GM12892 (cell line): ENCODE data around the gene GRID1.

Experiments
- DNase-seq: peaks from one replicate; pipeline ENCODE4 v3.0.0; 2011; ENCODE audit not compliant: insufficient read length
- FAIRE-seq: peaks from 2 replicates; lab custom pipeline; 2011; peaks lifted over from hg19 to GRCh38; lab: Jason Lieb, UNC
- POLR2A ChIP-seq: IDR thresholded peaks from 2 replicates; pipeline ENCODE4 v1.6.1; 2011; ENCODE audit warnings: low read depth, low read length, control low read depth
- POLR2AphosphoS5 ChIP-seq: IDR thresholded peaks from 2 replicates; pipeline ENCODE4 v1.6.1; 2011; ENCODE audit warnings: low read depth, low read length, control low read depth
- TAF1 ChIP-seq: IDR thresholded peaks from 2 replicates; pipeline ENCODE4 v1.6.1; 2011; ENCODE audit warnings: low read depth, mild to moderate bottlenecking, control low read depth, low read length, borderline replicate concordance

Gene GRID1

GRCh38 chr10:86345859-86346798 is 20.5 kb downstream of the GRID1 start:
- TF ChIP-seq POLR2AphosphoS5, result no peak
- TF ChIP-seq POLR2A, result no peak
- TF ChIP-seq TAF1, result no peak
- DNase-seq (no peak), FAIRE-seq (no peak)

GRCh38 chr10:86345296-86345858 is 21.2 kb downstream of the GRID1 start:
- no peak for DNase-seq
- no peak for TF ChIP-seq POLR2AphosphoS5
- TF ChIP-seq POLR2A, result no peak
- TF ChIP-seq TAF1, result no peak
- FAIRE-seq, result no peak

DNA sequence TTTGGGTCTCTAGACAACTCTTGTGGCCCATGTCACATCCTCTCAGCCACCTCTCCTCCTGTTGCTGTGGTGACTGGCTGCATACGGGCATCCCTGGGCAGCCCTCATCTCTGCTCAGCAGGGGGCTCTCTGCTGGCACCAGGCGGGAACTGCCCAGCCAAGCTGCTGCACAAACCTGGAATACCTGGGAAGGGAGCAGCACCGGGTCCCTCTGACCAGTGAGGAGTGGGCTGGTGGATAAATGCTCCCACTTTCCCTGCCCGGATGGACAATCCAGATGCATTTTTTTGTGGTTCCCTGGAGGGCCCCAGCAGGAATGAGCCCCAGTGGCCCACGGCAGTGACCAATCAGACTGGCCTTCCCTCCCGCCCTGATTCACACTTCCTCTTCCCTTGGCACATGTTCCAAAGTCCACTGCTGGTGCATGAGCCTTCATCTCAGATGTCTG is 21.9 kb downstream of the GRID1 start:
- DNase-seq (no peak), FAIRE-seq (no peak)
- TF ChIP-seq POLR2A (no peak), TAF1 (no peak), POLR2AphosphoS5 (no peak)

DNA sequence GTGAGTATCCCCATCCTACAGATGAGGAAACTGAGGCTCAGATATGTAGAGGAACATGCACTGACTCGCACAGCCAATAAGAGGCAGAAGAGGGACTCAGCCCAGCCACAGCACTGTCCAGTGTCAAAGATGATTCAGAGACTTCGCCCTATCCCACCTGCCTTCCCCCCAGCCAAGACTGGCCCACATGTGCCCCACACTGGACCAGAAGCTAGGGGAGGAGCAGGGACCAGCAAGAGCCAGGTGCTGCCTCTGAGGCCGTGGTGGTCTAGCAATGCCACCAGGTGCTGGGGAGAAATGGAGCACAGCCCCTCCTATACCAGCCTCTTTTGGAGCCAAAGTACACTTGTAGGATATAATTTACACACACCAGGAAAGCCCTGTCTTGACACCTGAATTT is 22.3 kb downstream of the GRID1 start:
- FAIRE-seq (no peak), DNase-seq (no peak)
- TF ChIP-seq POLR2AphosphoS5, result no peak
- TF ChIP-seq TAF1, result no peak
- TF ChIP-seq POLR2A, result no peak

GRCh38 chr10:86343761-86344160 is 22.8 kb downstream of the GRID1 start:
- no peak for DNase-seq
- no peak for FAIRE-seq
- TF ChIP-seq POLR2A (no peak), TAF1 (no peak), POLR2AphosphoS5 (no peak)

DNA sequence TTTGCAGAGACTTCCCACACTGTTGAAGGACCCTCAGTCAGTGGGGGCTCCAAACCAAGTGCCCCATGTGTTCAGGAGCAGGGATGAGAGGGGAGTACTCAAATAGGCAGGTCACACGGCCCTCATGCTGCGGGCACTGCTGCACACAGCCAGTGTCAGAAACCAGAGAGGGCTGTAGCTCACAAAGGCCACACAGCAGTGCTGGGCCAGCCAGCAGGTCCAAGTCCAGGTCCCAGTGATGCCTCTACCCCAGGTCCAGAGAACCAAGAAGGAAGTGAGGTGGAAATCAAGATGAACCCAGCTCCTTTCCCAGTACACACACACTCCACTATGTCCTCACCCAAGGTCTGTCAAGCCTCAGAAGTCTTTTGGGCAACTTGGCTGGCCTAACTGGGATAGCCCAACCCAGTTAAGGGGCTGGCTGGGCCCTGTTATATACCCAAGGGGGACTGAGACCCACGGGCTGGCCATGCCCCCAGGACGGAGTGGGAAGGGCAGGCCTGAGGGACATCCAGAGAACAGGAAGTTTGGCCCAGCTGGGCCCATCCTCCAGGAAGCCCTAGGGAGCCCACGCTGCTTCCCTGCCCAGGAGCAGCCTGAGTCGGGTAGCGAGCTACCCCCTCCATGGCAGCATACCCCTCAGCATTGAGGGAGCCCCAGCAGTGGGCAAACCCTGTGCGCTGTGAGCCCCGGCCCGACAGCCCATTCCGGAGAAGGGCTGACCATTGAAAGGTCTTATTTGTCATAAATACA is 24.3 kb downstream of the GRID1 start:
- no peak for TF ChIP-seq POLR2AphosphoS5
- TF ChIP-seq POLR2A, result no peak
- FAIRE-seq (no peak), DNase-seq (no peak)

- DNase-seq (no peak), FAIRE-seq (no peak)
These were observed 25.2 kb downstream of the GRID1 start for GRCh38 chr10:86341361-86341811.

GRCh38 chr10:86340991-86341260 is 25.7 kb downstream of the GRID1 start:
- no peak for TF ChIP-seq POLR2A
- TF ChIP-seq TAF1, result no peak
- TF ChIP-seq POLR2AphosphoS5, result no peak
- FAIRE-seq (no peak), DNase-seq (no peak)

More at GRCh38 chr10:86341361-86341811, 25.2 kb downstream of the GRID1 start:
- TF ChIP-seq TAF1 (no peak), POLR2AphosphoS5 (no peak), POLR2A (no peak)

DNA sequence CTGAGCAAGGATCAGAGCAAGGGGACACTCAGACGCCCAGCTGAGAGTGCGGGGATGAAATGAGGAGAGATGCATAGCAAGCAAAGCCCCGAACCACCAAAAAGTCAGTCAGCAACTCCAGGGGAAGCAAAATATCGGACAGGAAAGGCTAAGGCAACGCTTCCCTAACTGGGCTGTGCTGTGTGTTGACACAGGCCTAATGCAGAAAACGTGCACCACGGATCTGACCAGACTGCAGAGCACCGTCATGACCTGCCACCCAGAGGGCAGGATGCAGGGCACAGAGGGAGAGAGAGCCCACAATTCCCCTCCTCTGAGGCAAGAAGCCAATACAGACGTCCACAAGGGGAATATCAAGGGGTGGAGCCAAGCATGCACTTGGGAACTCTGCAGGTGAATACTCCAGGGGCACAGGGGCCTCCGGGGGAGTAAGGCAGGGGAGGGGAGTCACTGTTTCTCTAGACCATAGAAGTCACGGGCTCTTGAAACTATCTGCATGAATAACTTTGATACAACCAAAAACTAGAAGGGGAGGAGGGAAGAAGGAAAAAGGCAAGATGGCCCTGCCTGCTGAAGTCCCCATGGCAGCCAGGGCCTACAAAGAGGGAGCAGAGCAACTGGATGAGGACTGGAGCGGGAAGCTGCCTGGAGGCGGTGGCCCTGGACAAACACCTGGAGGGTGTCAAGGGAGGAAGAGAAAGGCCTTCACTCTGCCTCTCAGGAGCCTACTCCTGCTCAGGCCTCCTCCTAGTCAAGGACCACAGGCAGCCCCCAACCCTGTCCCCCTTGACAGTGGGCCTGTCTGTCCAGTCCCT is 26.2 kb downstream of the GRID1 start:
- no peak for DNase-seq
- no peak for FAIRE-seq
- no peak for TF ChIP-seq POLR2A
- no peak for TF ChIP-seq POLR2AphosphoS5
- TF ChIP-seq TAF1, result no peak

- DNase-seq (no peak), FAIRE-seq (no peak)
- TF ChIP-seq POLR2AphosphoS5 (no peak), TAF1 (no peak), POLR2A (no peak)
These were observed 27.2 kb downstream of the GRID1 start for GRCh38 chr10:86339226-86339865.

- DNase-seq (no peak), FAIRE-seq (no peak)
- TF ChIP-seq POLR2AphosphoS5 (no peak), POLR2A (no peak)
These were observed 29.4 kb downstream of the GRID1 start for GRCh38 chr10:86337121-86337601.

DNA sequence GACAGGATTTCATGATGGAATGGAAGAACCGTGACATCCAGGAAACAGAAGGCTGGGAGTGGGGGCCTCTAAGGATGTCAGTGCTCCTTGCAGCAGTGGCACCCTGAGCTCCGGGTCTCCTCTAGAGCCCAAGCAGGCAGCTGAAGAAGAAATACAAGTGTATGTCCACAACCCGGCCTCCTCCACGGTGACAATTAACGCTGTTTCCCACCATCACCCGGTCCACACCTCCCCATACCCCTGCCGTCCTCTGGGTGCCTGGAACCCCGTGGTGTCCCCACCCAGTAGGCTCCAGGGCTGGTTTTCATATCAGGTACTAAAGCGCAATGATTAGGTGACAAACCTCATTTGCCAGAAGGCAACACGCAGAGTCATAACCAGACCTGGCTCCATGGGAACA is 30.3 kb downstream of the GRID1 start:
- TF ChIP-seq TAF1 (no peak), POLR2A (no peak), POLR2AphosphoS5 (no peak)
- FAIRE-seq, result no peak

More for the DNA sequence above, 30.3 kb downstream of the GRID1 start:
- DNase-seq, result no peak
